Measurements from ENCODE around the gene SLAMF9. TPM values are rescaled to one million over a fixed set of nuclear protein-coding genes. Genes with fewer than 3 reads are reported as not detected.

SLAMF9 gene
- total RNA-seq, 1 experiment from 2014 or later, result 0.94 TPM

DNA sequence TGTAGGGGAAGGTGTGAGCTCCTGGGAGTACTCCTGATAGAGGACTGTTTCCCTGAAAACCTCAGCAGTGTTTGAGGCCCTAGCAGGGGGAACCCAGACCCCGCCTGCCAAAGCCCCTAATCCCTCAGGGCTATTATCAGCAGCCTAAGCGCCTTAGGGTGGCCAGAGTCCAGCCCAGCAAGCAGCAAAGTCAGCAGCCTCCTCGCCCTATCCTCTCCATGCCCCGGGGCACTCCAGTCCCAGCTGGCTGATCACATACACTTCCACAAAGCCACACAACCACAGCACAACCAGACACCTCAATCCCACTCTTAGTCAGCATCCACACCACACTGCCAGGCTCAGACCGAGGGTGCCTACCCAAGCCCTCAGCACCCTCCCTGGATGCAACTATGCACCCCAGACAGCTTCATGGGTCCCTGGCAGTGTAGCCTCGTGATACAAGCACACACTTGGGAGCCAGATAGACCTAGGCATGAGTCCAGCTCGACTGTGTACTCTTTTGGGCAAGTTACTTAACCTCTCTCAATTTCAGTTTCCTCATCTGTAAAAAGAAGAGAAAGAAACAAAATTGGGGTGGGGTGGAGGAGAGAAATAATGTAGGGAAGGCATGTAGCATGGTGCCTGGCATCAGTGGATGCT is 15.7 kb downstream of the SLAMF9 start:
- no peak overlapping the region for H3K27ac ChIP-seq

GRCh38 chr1:159937054-159937750 is 16.8 kb downstream of the SLAMF9 start:
- peaks cover 35% of the 10 kb centered on the region for H3K4me1 ChIP-seq (replicated peaks; ENCODE audit: insufficient read depth)
- intact Hi-C loops (cut with micrococcal nuclease; ENCODE audit: unreplicated experiment), result loop anchor here (2.0 kb wide), 3 partner anchors 44 to 142 kb away; no protein-coding TSS in a partner anchor
- H3F3A ChIP-seq (ENCODE audit: insufficient read depth, low read depth), result peaks cover 16% of the 10 kb centered on the region; the same call in 1 of the 2 replicates
- TF ChIP-seq, protein P1, sequence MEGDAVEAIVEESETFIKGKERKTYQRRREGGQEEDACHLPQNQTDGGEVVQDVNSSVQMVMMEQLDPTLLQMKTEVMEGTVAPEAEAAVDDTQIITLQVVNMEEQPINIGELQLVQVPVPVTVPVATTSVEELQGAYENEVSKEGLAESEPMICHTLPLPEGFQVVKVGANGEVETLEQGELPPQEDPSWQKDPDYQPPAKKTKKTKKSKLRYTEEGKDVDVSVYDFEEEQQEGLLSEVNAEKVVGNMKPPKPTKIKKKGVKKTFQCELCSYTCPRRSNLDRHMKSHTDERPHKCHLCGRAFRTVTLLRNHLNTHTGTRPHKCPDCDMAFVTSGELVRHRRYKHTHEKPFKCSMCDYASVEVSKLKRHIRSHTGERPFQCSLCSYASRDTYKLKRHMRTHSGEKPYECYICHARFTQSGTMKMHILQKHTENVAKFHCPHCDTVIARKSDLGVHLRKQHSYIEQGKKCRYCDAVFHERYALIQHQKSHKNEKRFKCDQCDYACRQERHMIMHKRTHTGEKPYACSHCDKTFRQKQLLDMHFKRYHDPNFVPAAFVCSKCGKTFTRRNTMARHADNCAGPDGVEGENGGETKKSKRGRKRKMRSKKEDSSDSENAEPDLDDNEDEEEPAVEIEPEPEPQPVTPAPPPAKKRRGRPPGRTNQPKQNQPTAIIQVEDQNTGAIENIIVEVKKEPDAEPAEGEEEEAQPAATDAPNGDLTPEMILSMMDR (conservative IDR thresholded peaks at IDR 0.05), result no peak
- no peak for TF ChIP-seq EZH2 (IDR thresholded peaks at IDR 0.05; ENCODE audit: low read depth)
- no peaks in the 10 kb centered on the region for H3K79me2 ChIP-seq (ENCODE audit: low read depth)
- 0 out of 2 replicates have a peak, but pooled peaks cover 4% of the 10 kb centered on the region for H3K36me3 ChIP-seq (ENCODE audit: low read depth)
- CTCF ChIA-PET, result interaction anchor here (0.6 to 1.9 kb wide), 2 partner anchors 28 to 71 kb away, joined by 3 to 9 read pairs; no protein-coding TSS in a partner anchor
- H3K9me2 ChIP-seq (ENCODE audit: insufficient read depth), result no peaks in the 10 kb centered on the region
- H3K27ac ChIP-seq, result peak overlapping the region; percentile 56
- H4K20me1 ChIP-seq (ENCODE audit: insufficient read depth), result no peaks in the 10 kb centered on the region
- POLR2A ChIA-PET (ENCODE audit: unreplicated experiment), result interaction anchor here (0.6 to 0.7 kb wide), 2 partner anchors 22 to 45 kb away, joined by 5 read pairs; no protein-coding TSS in a partner anchor
- DNase-seq, result peak in 1 of 2 experiments; percentile 42
- H2AFZ ChIP-seq, result no peak overlapping the region
- peak overlapping the region; percentile 86 for H3K4me2 ChIP-seq
- peak overlapping the region; percentile 35; the same call in 1 of the 2 replicates for H3K4me3 ChIP-seq
- no peaks in the 10 kb centered on the region for H3K9me3 ChIP-seq (ENCODE audit: insufficient read depth, low read depth)
- H3K27me3 ChIP-seq (ENCODE audit: insufficient read depth, low read depth), result no peaks in the 10 kb centered on the region
- BruUV-seq (replicated peaks), result no TSS peak

More for the DNA sequence above, 15.7 kb downstream of the SLAMF9 start:
- ChIA-PET CTCF (interaction anchor here (2.1 kb wide), 1 partner anchor 68 kb away, joined by 12 read pairs; no protein-coding TSS in a partner anchor), POLR2A (ENCODE audit: unreplicated experiment) (no interaction called here)
- H3K4me3 ChIP-seq, result no peak overlapping the region
- TF ChIP-seq EZH2 (IDR thresholded peaks at IDR 0.05; ENCODE audit: low read depth), result no peak
- TF ChIP-seq, protein P1 (conservative IDR thresholded peaks at IDR 0.05), result no peak
- no peaks in the 10 kb centered on the region for H3K9me2 ChIP-seq (ENCODE audit: insufficient read depth)
- peaks cover 1% of the 10 kb centered on the region; the same call in 1 of the 2 replicates for H3K79me2 ChIP-seq (ENCODE audit: low read depth)
- 0 out of 2 replicates have a peak, but pooled peaks cover 4% of the 10 kb centered on the region for H3K36me3 ChIP-seq (ENCODE audit: low read depth)
- no TSS peak for BruUV-seq (replicated peaks)
- no peaks in the 10 kb centered on the region for H4K20me1 ChIP-seq (ENCODE audit: insufficient read depth)
- peak overlapping the region; percentile 86 for H3K4me2 ChIP-seq
- peaks cover 32% of the 10 kb centered on the region for H3K4me1 ChIP-seq (replicated peaks; ENCODE audit: insufficient read depth)
- H3F3A ChIP-seq (ENCODE audit: insufficient read depth, low read depth), result peaks cover 12% of the 10 kb centered on the region; the same call in 1 of the 2 replicates
- no peak for DNase-seq
- intact Hi-C loops (cut with micrococcal nuclease; ENCODE audit: unreplicated experiment), result no loop called here
- no peak overlapping the region for H2AFZ ChIP-seq
- no peaks in the 10 kb centered on the region for H3K9me3 ChIP-seq (ENCODE audit: insufficient read depth, low read depth)
- H3K27me3 ChIP-seq (ENCODE audit: insufficient read depth, low read depth), result no peaks in the 10 kb centered on the region

DNA sequence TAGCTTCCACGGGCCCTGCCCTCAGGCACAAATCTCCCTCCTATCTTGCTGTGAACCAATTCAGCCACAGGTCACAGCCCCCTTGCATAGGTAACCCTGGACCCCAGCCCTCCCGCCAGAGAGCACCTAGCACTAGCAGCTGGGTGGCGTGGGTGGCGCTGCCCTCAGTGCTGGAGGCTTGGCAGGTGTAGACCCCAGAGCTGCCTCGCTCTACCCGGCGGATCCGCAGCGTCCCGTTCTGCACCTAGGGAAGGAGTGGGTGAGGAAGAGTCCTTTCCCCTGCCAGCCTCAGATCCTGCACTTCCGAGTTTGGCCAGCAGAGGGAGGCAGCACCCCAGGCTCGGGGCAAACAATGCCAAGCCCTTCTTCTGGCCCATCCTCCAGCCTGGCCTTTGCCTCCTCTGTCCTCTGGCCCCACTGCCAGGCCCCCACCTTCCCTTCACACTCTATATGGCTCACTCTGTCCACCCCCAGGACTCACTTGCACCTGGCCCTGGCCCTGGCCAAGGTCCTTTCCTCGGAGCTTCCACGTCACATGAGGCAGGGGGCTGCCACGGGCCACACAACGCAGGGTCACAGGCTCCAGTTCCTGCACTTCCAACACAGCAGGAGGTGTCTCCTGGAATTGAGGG is 17.6 kb downstream of the SLAMF9 start:
- Histone ChIP-seq H3K4me1 (replicated peaks; ENCODE audit: insufficient read depth) (peaks cover 35% of the 10 kb centered on the region), H2AFZ (no peak overlapping the region), H3K27me3 (ENCODE audit: insufficient read depth, low read depth) (no peaks in the 10 kb centered on the region), H3K79me2 (ENCODE audit: low read depth) (no peaks in the 10 kb centered on the region), H3F3A (ENCODE audit: insufficient read depth, low read depth) (peaks cover 16% of the 10 kb centered on the region; the same call in 1 of the 2 replicates), H3K9me2 (ENCODE audit: insufficient read depth) (no peaks in the 10 kb centered on the region), H3K36me3 (ENCODE audit: low read depth) (0 out of 2 replicates have a peak, but pooled peaks cover 4% of the 10 kb centered on the region), H3K9me3 (ENCODE audit: insufficient read depth, low read depth) (no peaks in the 10 kb centered on the region), H3K4me3 (no peak overlapping the region), H3K4me2 (peak overlapping the region; percentile 86), H4K20me1 (ENCODE audit: insufficient read depth) (no peaks in the 10 kb centered on the region), H3K27ac (peak overlapping the region; percentile 56; the same call in 1 of the 2 replicates)
- POLR2A ChIA-PET (ENCODE audit: unreplicated experiment), result no interaction called here
- CTCF ChIA-PET, result interaction anchor here (0.6 to 1.9 kb wide), 3 partner anchors 29 to 71 kb away, joined by 3 to 9 read pairs (median 3); no protein-coding TSS in a partner anchor
- intact Hi-C loops (cut with micrococcal nuclease; ENCODE audit: unreplicated experiment), result loop anchor here (1.0 to 2.0 kb wide), 4 partner anchors 44 to 142 kb away; no protein-coding TSS in a partner anchor
- no TSS peak for BruUV-seq (replicated peaks)
- DNase-seq, result peak in 1 of 2 experiments; percentile 82
- TF ChIP-seq, protein P1 (conservative IDR thresholded peaks at IDR 0.05), result peak; percentile 95
- no peak for TF ChIP-seq EZH2 (IDR thresholded peaks at IDR 0.05; ENCODE audit: low read depth)
